Ovary (tissue), 9 donors: ENCODE results near the gene ZFP1. TPM values are rescaled to one million over a fixed set of nuclear protein-coding genes. Genes with fewer than 3 reads are reported as not detected.

ENCODE experiments used
- DNase-seq, 5 donors: peaks; one replicate each; pipeline ENCODE4 v3.0.0-alpha.2; 2019 to 2020
- H3K27ac ChIP-seq, 2 donors: fragments of 200-600 bp; one replicate each; pipeline versions ENCODE4 v1.5.1 to v1.8.0; 2019 to 2022
- H3K27me3 ChIP-seq: fragments of 200-600 bp; one replicate; pipeline ENCODE4 v1.8.0; 2022
- H3K36me3 ChIP-seq: fragments of 200-600 bp; sonication (generic); one replicate; pipeline ENCODE4 v1.5.1; 2019
- H3K4me1 ChIP-seq: one replicate; pipeline ENCODE4 v1.8.1; 2013; ENCODE audit warnings: mild to moderate bottlenecking, moderate library complexity; ENCODE audit not compliant: insufficient read depth
- H3K4me3 ChIP-seq: fragments of 200-600 bp; sonication (generic); one replicate; pipeline ENCODE4 v1.5.1; 2017
- H3K9me3 ChIP-seq, 2 donors: fragments of 200-600 bp in 1 of 2; sonication (generic) in 1 of 2; one replicate each; pipeline versions ENCODE4 v1.5.1 to v1.8.1; 2013 to 2019; ENCODE audit warnings: mild to moderate bottlenecking in 1 of 2, moderate library complexity in 1 of 2
- EP300 ChIP-seq: sonication (generic); formaldehyde crosslinking; IDR thresholded peaks from one replicate; pipeline ENCODE4 v1.6.1; 2017; ENCODE audit warnings: antibody characterized with exemption
- POLR2A ChIP-seq: fragments of 450-650 bp; IDR thresholded peaks from one replicate; pipeline ENCODE4 v1.6.1; 2017; ENCODE audit warnings: antibody characterized with exemption, mild to moderate bottlenecking, moderate library complexity
- WGBS, 3 donors: extraction: QIAGEN DNeasy Blood & Tissue Kit in 1 of 3; methylation state at CpG; one replicate each; pipeline versions ENCODE4 v1.1.5 to v1.1.7; 2013 to 2017; 5-methylcytosine and 5-hydroxymethylcytosine counted together
- intact Hi-C, 4 donors: fragments of 100-400 bp; cut with DNase I; formaldehyde crosslinking; loops; one replicate each; pipeline versions ENCODE4 v1.11.0 to v1.15.1; 2022 to 2023
- polyA plus RNA-seq, 2 donors: library from polyadenylated mRNA; stranded (reverse); fragments of 200-250 nt in 1 of 2; fragments of 350-450 nt in 1 of 2; fragmentation: Illumina TruSeq in 1 of 2; extraction: RNeasy Lipid Tissue Mini Kit (QIAGEN cat#74804) in 1 of 2; gene quantifications; one replicate each; pipeline ENCODE4 v1.2.3, GENCODE V29; 2013 to 2014
- total RNA-seq, 7 donors: library from RNA; depleted of rRNA in 2 of 7; stranded (reverse); fragments of >200 nt in 2 of 7; fragmentation: NEBNext Ultra II Directional in 3 of 7; extraction: Animal tissue kit (Norgen Biotek cat#: 25700) in 3 of 7; gene quantifications; one replicate each; pipeline versions ENCODE4 v1.1.0 to v1.2.4, GENCODE V29; 2016 to 2023
- TF ChIP-seq, protein P1 (sequence below), 3 donors: fragments of 450-650 bp in 2 of 3; fragments of 200-600 bp in 1 of 3; IDR thresholded peaks; one replicate each; pipeline versions ENCODE4 v1.5.1 to v1.8.0; 2016 to 2022; ENCODE audit warnings: antibody characterized with exemption in 3 of 3, mild to moderate bottlenecking in 1 of 3
- donor health status: DM: no; HTN: no; CAD: no; lungs with moderate emphysema.
- donor health status: DM: no; HTN: no; CAD: no.
- donor health status: Bipolar disorder and iron deficiency.
- donor health status: DM: yes; HTN: yes; CAD: no.
- donor health status: DM: no; HTN: no; CAD: no.
- donor health status: DM: yes; HTN: yes; CAD: no.

ZFP1 gene
- total and polyA plus RNA-seq, 9 donors: 7.2 to 22.3 (median 13.5) TPM

- H3K4me1 ChIP-seq: no peaks in the 10 kb centered on the region
- H3K4me3 ChIP-seq: no peak within 1 kb of the TSS
- H3K9me3 ChIP-seq: no peaks in the 10 kb centered on the region
- no peak within 1 kb of the TSS for H3K27ac ChIP-seq
- DNase-seq: no peak
- WGBS, 3 donors: 88 to 91% (median 90%) methylated on average over 16 to 19 of the region's 19 CpGs
- TF ChIP-seq POLR2A (no peak), EP300 (no peak)
- TF ChIP-seq, protein P1, sequence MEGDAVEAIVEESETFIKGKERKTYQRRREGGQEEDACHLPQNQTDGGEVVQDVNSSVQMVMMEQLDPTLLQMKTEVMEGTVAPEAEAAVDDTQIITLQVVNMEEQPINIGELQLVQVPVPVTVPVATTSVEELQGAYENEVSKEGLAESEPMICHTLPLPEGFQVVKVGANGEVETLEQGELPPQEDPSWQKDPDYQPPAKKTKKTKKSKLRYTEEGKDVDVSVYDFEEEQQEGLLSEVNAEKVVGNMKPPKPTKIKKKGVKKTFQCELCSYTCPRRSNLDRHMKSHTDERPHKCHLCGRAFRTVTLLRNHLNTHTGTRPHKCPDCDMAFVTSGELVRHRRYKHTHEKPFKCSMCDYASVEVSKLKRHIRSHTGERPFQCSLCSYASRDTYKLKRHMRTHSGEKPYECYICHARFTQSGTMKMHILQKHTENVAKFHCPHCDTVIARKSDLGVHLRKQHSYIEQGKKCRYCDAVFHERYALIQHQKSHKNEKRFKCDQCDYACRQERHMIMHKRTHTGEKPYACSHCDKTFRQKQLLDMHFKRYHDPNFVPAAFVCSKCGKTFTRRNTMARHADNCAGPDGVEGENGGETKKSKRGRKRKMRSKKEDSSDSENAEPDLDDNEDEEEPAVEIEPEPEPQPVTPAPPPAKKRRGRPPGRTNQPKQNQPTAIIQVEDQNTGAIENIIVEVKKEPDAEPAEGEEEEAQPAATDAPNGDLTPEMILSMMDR (IDR thresholded peaks at IDR 0.05): no peak
- intact Hi-C loops: no loop called here
- H3K27me3 ChIP-seq: no peaks in the 10 kb centered on the region
- H3K36me3 ChIP-seq: no peaks in the 10 kb centered on the region
Measured at GRCh38 chr16:75218256-75219076, 70.1 kb downstream of the ZFP1 start, which contains the start of gene CTRB1. Gene CTRB1 (plus strand): TSS chr16:75218988. CDS start chr16:75219008, 20 bp downstream.

DNA sequence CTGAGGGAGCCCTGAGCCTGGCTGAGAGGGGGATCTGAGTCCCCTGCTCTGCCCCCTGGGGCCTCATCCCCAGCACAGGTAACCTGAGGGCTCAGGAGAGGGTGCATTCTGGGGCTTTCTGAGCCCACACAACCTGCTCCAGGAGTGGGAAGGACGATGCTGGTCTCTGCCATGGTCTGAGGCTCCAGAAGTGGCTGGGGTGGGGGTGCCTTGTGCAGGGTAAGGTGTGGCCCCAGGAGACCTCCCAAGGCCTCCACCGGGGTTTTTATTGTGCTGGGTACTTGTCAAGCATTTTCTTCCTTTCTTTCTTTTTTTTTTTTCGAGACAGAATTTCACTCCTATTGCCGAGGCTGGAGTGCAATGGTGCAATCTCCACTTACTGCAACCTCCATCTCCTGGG is 70.8 kb downstream of the ZFP1 start:
- no peaks in the 10 kb centered on the region for H3K4me1 ChIP-seq
- H3K4me3 ChIP-seq: no peak overlapping the region
- intact Hi-C loops: no loop called here
- 69 to 71% (median 70%) methylated on average over 4 of the region's 4 CpGs for WGBS, 3 donors
- TF ChIP-seq POLR2A (no peak), EP300 (no peak)
- TF ChIP-seq, protein P1 (IDR thresholded peaks at IDR 0.05): no peak
- no peaks in the 10 kb centered on the region for H3K9me3 ChIP-seq
- no peaks in the 10 kb centered on the region for H3K36me3 ChIP-seq
- H3K27me3 ChIP-seq: no peaks in the 10 kb centered on the region
- no peak overlapping the region for H3K27ac ChIP-seq
- no peak for DNase-seq

DNA sequence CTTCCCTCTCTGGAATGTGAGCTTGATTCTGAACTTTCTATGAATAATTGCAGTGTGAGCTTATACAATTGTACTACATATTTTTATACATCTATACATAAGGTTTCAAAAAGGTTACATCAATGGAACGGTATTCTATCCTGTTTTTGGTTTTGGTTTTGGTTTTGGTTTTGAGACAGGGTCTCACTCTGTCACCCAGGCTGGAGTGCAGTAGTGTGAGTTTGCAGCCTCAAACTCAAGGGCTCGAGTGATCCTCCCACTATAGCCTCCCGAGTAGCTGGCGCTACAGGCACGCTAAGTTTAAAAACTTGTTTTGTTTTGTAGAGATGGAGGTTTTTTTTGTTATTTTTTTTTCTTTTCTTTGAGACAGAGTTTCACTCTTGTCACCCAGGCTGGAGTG is 71.5 kb downstream of the ZFP1 start:
- Histone ChIP-seq H3K27ac (no peak overlapping the region), H3K9me3 (no peaks in the 10 kb centered on the region), H3K4me1 (no peaks in the 10 kb centered on the region), H3K36me3 (no peaks in the 10 kb centered on the region), H3K4me3 (no peak overlapping the region), H3K27me3 (no peaks in the 10 kb centered on the region)
- no peak for DNase-seq
- 34 to 59% (median 51%) methylated on average over 5 of the region's 5 CpGs for WGBS, 3 donors
- intact Hi-C loops: no loop called here
- TF ChIP-seq POLR2A (no peak), EP300 (no peak)
- TF ChIP-seq, protein P1 (IDR thresholded peaks at IDR 0.05): no peak

Other genes starting within 250 kb of the ZFP1 start
- 10 to 100 TPM; 23.6 to 82.3 (median 70.0) TPM for gene WDR59, start 163.4 kb upstream of the ZFP1 start, total RNA-seq
- 10 to 100 TPM; 24.7 to 56.0 TPM for gene WDR59, start 163.4 kb upstream of the ZFP1 start, polyA plus RNA-seq
- 10 to 100 TPM; 16.8 to 27.9 (median 25.0) TPM for gene ZNRF1, start 149.5 kb upstream of the ZFP1 start, total RNA-seq
- 10 to 100 TPM; 10.8 to 24.3 TPM for gene ZNRF1, start 149.5 kb upstream of the ZFP1 start, polyA plus RNA-seq
- 10 to 100 TPM; 11.5 to 25.4 (median 20.7) TPM for gene LDHD, start 31.7 kb upstream of the ZFP1 start, total RNA-seq
- gene LDHD, start 31.7 kb upstream of the ZFP1 start, polyA plus RNA-seq: 10 to 100 TPM in 1 of 2 donors, 1 to 10 TPM in 1; 2.1 to 21.7 TPM
- gene CTRB2, start 58.6 kb downstream of the ZFP1 start, total RNA-seq: 10 to 100 TPM in 2 of 7 donors, 1 to 10 TPM in 1, under 1 TPM in 1, not detected in 3; 0.62 to 28.7 (median 11.6) TPM
- gene CTRB2, start 58.6 kb downstream of the ZFP1 start, polyA plus RNA-seq: 1 to 10 TPM in 1 of 2 donors, not detected in 1; 1.1 TPM
- 10 to 100 TPM in 2 of 7 donors, 1 to 10 TPM in 1, under 1 TPM in 2, not detected in 2; 0.67 to 14.7 (median 3.1) TPM for gene CTRB1, start 70.5 kb downstream of the ZFP1 start, total RNA-seq
- gene CTRB1, start 70.5 kb downstream of the ZFP1 start, polyA plus RNA-seq: not detected
- 10 to 100 TPM; 22.2 to 90.2 (median 47.4) TPM for gene BCAR1, start 103.1 kb downstream of the ZFP1 start, total RNA-seq
- gene BCAR1, start 103.1 kb downstream of the ZFP1 start, polyA plus RNA-seq: 10 to 100 TPM in 1 of 2 donors, 1 to 10 TPM in 1; 2.4 to 30.3 TPM